ENCODE results near the gene PLS3.

DNA sequence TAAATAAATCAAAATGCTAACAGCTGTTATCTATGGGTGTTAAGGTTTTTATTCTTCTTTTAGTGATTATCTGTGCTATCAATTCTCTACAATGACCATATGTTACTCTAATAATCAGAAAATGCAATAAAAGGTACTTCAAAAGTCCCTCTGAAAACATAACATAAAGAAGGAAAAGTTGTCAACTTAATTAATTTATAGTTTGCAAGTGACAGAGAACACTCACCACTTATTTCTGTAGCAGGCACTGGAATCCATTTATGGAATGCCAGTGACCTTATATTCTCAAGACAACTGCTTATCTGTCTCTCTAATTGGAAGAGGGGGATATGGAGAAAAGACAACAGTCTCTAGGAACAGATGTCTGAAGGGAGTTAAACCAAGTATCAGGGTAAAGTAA, 25.6 kb upstream of the PLS3 start:
- TF ChIP-seq, protein P1, sequence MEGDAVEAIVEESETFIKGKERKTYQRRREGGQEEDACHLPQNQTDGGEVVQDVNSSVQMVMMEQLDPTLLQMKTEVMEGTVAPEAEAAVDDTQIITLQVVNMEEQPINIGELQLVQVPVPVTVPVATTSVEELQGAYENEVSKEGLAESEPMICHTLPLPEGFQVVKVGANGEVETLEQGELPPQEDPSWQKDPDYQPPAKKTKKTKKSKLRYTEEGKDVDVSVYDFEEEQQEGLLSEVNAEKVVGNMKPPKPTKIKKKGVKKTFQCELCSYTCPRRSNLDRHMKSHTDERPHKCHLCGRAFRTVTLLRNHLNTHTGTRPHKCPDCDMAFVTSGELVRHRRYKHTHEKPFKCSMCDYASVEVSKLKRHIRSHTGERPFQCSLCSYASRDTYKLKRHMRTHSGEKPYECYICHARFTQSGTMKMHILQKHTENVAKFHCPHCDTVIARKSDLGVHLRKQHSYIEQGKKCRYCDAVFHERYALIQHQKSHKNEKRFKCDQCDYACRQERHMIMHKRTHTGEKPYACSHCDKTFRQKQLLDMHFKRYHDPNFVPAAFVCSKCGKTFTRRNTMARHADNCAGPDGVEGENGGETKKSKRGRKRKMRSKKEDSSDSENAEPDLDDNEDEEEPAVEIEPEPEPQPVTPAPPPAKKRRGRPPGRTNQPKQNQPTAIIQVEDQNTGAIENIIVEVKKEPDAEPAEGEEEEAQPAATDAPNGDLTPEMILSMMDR (IDR thresholded peaks at IDR 0.05): no peak
- TF ChIP-seq POLR2A (IDR thresholded peaks at IDR 0.05): no peak
